A549 (cell line): Measurements from ENCODE around the gene KCND3.

Source experiments
- CHD4 ChIP-seq: fragments of 200-600 bp; sonication (generic); IDR thresholded peaks from 2 replicates; pipeline ENCODE4 v1.6.1; 2016; ENCODE audit warnings: antibody characterized with exemption, mild to moderate bottlenecking, borderline replicate concordance
- CTCF ChIP-seq: fragments of >200 bp; sonication (Bioruptor Twin); formaldehyde crosslinking; IDR thresholded peaks from 3 replicates; pipeline ENCODE4 v1.5.1; 2016
- EP300 ChIP-seq, 2 experiments: fragments of >200 bp; sonication (Bioruptor Twin); formaldehyde crosslinking; IDR thresholded peaks; 2 replicates in 1 of 2; 3 replicates in 1 of 2; pipeline ENCODE4 v1.6.1; 2016 to 2017
- JUNB ChIP-seq: fragments of >200 bp; sonication (Bioruptor Twin); formaldehyde crosslinking; IDR thresholded peaks from 2 replicates; pipeline ENCODE4 v1.6.1; 2016
- POLR2AphosphoS2 ChIP-seq: conservative IDR thresholded peaks from 2 replicates; pipeline ENCODE4 v1.6.1; 2012; ENCODE audit warnings: low read length, improper control_type of control experiment, inconsistent platforms
- REST ChIP-seq: fragments of 200-600 bp; sonication (generic); IDR thresholded peaks from 2 replicates; pipeline ENCODE4 v1.6.1; 2016; ENCODE audit warnings: antibody characterized with exemption, mild to moderate bottlenecking, moderate library complexity
- SMC3 ChIP-seq: fragments of >200 bp; sonication (Bioruptor Twin); formaldehyde crosslinking; IDR thresholded peaks from 3 replicates; pipeline ENCODE4 v1.6.1; 2018; ENCODE audit warnings: inconsistent platforms

GRCh38 chr1:111776861-111777260 lies 212.6 kb downstream of the KCND3 start:
- TF ChIP-seq CTCF, result no peak
- TF ChIP-seq POLR2AphosphoS2, result no peak
- no peak for TF ChIP-seq EP300 (IDR thresholded peaks at IDR 0.05)
- TF ChIP-seq REST, result no peak
- no peak for TF ChIP-seq SMC3
- TF ChIP-seq JUNB, result no peak
- TF ChIP-seq CHD4, result no peak
